PC-9 (cell line): Measurements from ENCODE around the gene TPRG1. TPM values are rescaled to one million over a fixed set of nuclear protein-coding genes. Genes with fewer than 3 reads are reported as not detected.
A peak's percentile ranks its signal among the peaks of the same experiment; 100 is the strongest.

ENCODE experiments used
- BruUV-seq: library from RNA; stranded (reverse); fragments of 400-500 nt; replicated peaks from 2 replicates; lab custom pipeline; 2021; lab: Mats Ljungman, UMichigan
- CTCF ChIA-PET: fragments of 300-600 bp; sonication (Branson Sonifier 250); formaldehyde crosslinking; loops from one replicate; lab custom pipeline; 2022; ENCODE audit warnings: antibody characterized with exemption; lab: Charles Lee
- POLR2A ChIA-PET: fragments of 300-600 bp; sonication (Branson Sonifier 250); formaldehyde crosslinking; loops from one replicate; lab custom pipeline; 2022; ENCODE audit warnings: antibody characterized with exemption; ENCODE audit not compliant: unreplicated experiment; lab: Charles Lee
- DNase-seq, 2 experiments: peaks; one replicate each; pipeline versions ENCODE4 v3.0.0 to v3.0.0-alpha.2; 2015 to 2022; ENCODE audit warnings: mixed read lengths in 1 of 2
- H2AFZ ChIP-seq: fragments of 200-600 bp; sonication (generic); 2 replicates; pipeline ENCODE4 v1.8.1; 2017; ENCODE audit warnings: antibody characterized with exemption
- H3F3A ChIP-seq: fragments of 200-600 bp; sonication (generic); 2 replicates; pipeline ENCODE4 v1.8.1; 2017; ENCODE audit warnings: antibody characterized with exemption, mild to moderate bottlenecking, low read depth; ENCODE audit not compliant: insufficient read depth
- H3K27ac ChIP-seq: fragments of 200-600 bp; sonication (generic); 2 replicates; pipeline ENCODE4 v1.6.1; 2016; ENCODE audit warnings: mixed run types
- H3K27me3 ChIP-seq: fragments of 200-600 bp; sonication (generic); 2 replicates; pipeline ENCODE4 v1.6.1; 2016; ENCODE audit warnings: low read depth, mixed run types; ENCODE audit not compliant: insufficient read depth
- H3K36me3 ChIP-seq: fragments of 200-600 bp; sonication (generic); 2 replicates; pipeline ENCODE4 v1.6.1; 2016; ENCODE audit warnings: low read depth, mixed run types
- H3K4me1 ChIP-seq: fragments of 200-600 bp; sonication (generic); replicated peaks from 2 replicates; pipeline ENCODE4 v1.6.1; 2016; ENCODE audit warnings: mixed run types; ENCODE audit not compliant: insufficient read depth
- H3K4me2 ChIP-seq: fragments of 200-600 bp; sonication (generic); 2 replicates; pipeline ENCODE4 v1.6.1; 2017; ENCODE audit warnings: mixed run types
- H3K4me3 ChIP-seq: fragments of 200-600 bp; sonication (generic); 2 replicates; pipeline ENCODE4 v1.6.1; 2016; ENCODE audit warnings: mixed run types
- H3K79me2 ChIP-seq: fragments of 200-600 bp; sonication (generic); 2 replicates; pipeline ENCODE4 v1.6.1; 2017; ENCODE audit warnings: low read depth, mixed run types
- H3K9me2 ChIP-seq: fragments of 200-600 bp; sonication (generic); 2 replicates; pipeline ENCODE4 v1.8.1; 2017; ENCODE audit warnings: mild to moderate bottlenecking; ENCODE audit not compliant: insufficient read depth
- H3K9me3 ChIP-seq: fragments of 200-600 bp; sonication (generic); 2 replicates; pipeline ENCODE4 v1.8.1; 2016; ENCODE audit warnings: low read depth; ENCODE audit not compliant: insufficient read depth
- H4K20me1 ChIP-seq: fragments of 200-600 bp; sonication (generic); 2 replicates; pipeline ENCODE4 v1.8.1; 2017; ENCODE audit not compliant: insufficient read depth
- EZH2 ChIP-seq: fragments of 200-600 bp; sonication (generic); IDR thresholded peaks from 2 replicates; pipeline ENCODE4 v1.8.0; 2017; ENCODE audit warnings: antibody characterized with exemption, low read depth
- intact Hi-C: fragments of 100-400 bp; cut with micrococcal nuclease; formaldehyde crosslinking; loops from one replicate; pipeline ENCODE4 v1.10.0; 2022; ENCODE audit not compliant: unreplicated experiment
- total RNA-seq: library from RNA; stranded (reverse); gene quantifications from 2 replicates; pipeline ENCODE4 v1.2.3, GENCODE V29; 2021
- TF ChIP-seq, protein P1 (sequence below): fragments of 200-600 bp; sonication (generic); conservative IDR thresholded peaks from 2 replicates; pipeline ENCODE4 v1.6.1; 2017; ENCODE audit warnings: mixed run types, antibody characterized with exemption, mild to moderate bottlenecking, moderate library complexity

The TPRG1 gene
- total RNA-seq, 1 experiment from 2014 or later, result 1.9 TPM

DNA sequence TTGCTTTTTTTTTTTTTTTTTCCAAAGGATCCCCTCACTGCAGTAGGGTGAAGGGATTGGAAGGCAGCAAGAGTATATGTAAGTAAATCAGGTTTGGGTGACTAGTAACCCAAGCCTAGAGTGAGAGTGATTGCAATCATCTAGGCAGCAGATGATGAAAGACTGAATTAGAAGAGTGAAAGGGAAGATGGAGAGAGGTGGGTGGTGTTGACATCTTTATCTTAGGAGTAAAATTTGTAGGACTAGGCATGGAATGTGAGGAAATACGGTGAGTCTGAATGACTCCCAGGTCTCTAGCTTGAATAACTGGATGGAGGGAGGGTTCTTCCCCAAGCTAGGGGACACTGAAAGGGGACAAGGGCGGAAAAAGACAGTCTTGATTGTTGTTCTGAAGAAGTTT is 63.4 kb downstream of the TPRG1 start:
- no peak for TF ChIP-seq EZH2
- TF ChIP-seq, protein P1, sequence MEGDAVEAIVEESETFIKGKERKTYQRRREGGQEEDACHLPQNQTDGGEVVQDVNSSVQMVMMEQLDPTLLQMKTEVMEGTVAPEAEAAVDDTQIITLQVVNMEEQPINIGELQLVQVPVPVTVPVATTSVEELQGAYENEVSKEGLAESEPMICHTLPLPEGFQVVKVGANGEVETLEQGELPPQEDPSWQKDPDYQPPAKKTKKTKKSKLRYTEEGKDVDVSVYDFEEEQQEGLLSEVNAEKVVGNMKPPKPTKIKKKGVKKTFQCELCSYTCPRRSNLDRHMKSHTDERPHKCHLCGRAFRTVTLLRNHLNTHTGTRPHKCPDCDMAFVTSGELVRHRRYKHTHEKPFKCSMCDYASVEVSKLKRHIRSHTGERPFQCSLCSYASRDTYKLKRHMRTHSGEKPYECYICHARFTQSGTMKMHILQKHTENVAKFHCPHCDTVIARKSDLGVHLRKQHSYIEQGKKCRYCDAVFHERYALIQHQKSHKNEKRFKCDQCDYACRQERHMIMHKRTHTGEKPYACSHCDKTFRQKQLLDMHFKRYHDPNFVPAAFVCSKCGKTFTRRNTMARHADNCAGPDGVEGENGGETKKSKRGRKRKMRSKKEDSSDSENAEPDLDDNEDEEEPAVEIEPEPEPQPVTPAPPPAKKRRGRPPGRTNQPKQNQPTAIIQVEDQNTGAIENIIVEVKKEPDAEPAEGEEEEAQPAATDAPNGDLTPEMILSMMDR, result no peak
- BruUV-seq, result no TSS peak
- H3K36me3 ChIP-seq, result peaks cover 4% of the 10 kb centered on the region; the same call in 1 of the 2 replicates
- 0 out of 2 replicates have a peak, but pooled peaks cover 7% of the 10 kb centered on the region for H3K4me1 ChIP-seq
- no peak overlapping the region for H3K4me3 ChIP-seq
- no peak overlapping the region for H2AFZ ChIP-seq
- peaks cover 19% of the 10 kb centered on the region for H3K9me3 ChIP-seq
- no peaks in the 10 kb centered on the region for H3F3A ChIP-seq
- H3K79me2 ChIP-seq, result no peaks in the 10 kb centered on the region
- no peaks in the 10 kb centered on the region for H3K27me3 ChIP-seq
- no peaks in the 10 kb centered on the region for H4K20me1 ChIP-seq
- DNase-seq, result no peak
- POLR2A ChIA-PET, result no interaction called here
- intact Hi-C loops, result no loop called here
- no peaks in the 10 kb centered on the region for H3K9me2 ChIP-seq
- CTCF ChIA-PET, result interaction anchor here (0.6 to 0.7 kb wide), 2 partner anchors 88 to 281 kb away, joined by 3 to 9 read pairs; no protein-coding TSS in a partner anchor
- H3K27ac ChIP-seq, result no peak overlapping the region
- H3K4me2 ChIP-seq, result no peak overlapping the region

GRCh38 chr3:189236352-189236751 is 64.6 kb downstream of the TPRG1 start:
- peak in 1 of 2 experiments; percentile 21 for DNase-seq
- no peaks in the 10 kb centered on the region for H4K20me1 ChIP-seq
- BruUV-seq, result no TSS peak
- peaks cover 30% of the 10 kb centered on the region for H3K9me3 ChIP-seq
- intact Hi-C loops, result no loop called here
- H3K4me3 ChIP-seq, result no peak overlapping the region
- H3K4me1 ChIP-seq, result 0 out of 2 replicates have a peak, but pooled peaks cover 7% of the 10 kb centered on the region
- H3K9me2 ChIP-seq, result no peaks in the 10 kb centered on the region
- H3K4me2 ChIP-seq, result no peak overlapping the region
- no peaks in the 10 kb centered on the region for H3K27me3 ChIP-seq
- CTCF ChIA-PET, result no interaction called here
- peaks cover 4% of the 10 kb centered on the region; the same call in 1 of the 2 replicates for H3K36me3 ChIP-seq
- TF ChIP-seq EZH2, result no peak
- TF ChIP-seq, protein P1, result no peak
- no peak overlapping the region for H3K27ac ChIP-seq
- POLR2A ChIA-PET, result no interaction called here
- H3K79me2 ChIP-seq, result no peaks in the 10 kb centered on the region
- no peak overlapping the region for H2AFZ ChIP-seq
- no peaks in the 10 kb centered on the region for H3F3A ChIP-seq

DNA sequence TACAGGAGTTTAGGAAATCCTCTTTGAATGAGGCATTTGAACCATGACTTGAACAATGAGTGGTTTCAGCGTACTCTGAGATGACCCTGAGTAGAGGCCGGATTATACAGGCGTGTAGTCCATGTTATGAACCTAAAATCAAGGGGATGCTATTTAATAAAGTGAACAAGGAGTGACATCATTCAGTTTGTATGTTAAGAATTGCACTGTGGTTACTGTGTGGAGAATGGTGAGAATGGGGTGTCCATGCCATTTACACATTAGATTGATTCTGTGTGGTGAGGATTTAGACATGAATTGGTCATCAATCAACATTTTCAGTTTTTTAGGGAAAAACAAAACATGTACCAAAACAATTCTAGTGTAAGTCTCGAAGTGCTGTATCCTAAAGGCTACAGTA is 65.8 kb downstream of the TPRG1 start:
- BruUV-seq, result no TSS peak
- intact Hi-C loops, result no loop called here
- Histone ChIP-seq H3K79me2 (no peaks in the 10 kb centered on the region), H3K36me3 (peaks cover 4% of the 10 kb centered on the region; the same call in 1 of the 2 replicates), H3K9me2 (no peaks in the 10 kb centered on the region), H3K9me3 (peaks cover 36% of the 10 kb centered on the region), H4K20me1 (no peaks in the 10 kb centered on the region), H3K27ac (no peak overlapping the region), H3F3A (no peaks in the 10 kb centered on the region), H3K27me3 (no peaks in the 10 kb centered on the region), H3K4me3 (no peak overlapping the region), H3K4me2 (no peak overlapping the region), H2AFZ (no peak overlapping the region), H3K4me1 (0 out of 2 replicates have a peak, but pooled peaks cover 7% of the 10 kb centered on the region)
- CTCF ChIA-PET, result no interaction called here
- POLR2A ChIA-PET, result no interaction called here
- no peak for DNase-seq
- no peak for TF ChIP-seq EZH2
- TF ChIP-seq, protein P1, result no peak
